ENCODE data around the gene NUDT7. TPM values are rescaled to one million over a fixed set of nuclear protein-coding genes. Genes with fewer than 3 reads are reported as not detected.

Gene NUDT7
- total RNA-seq, 2 donors from 2014 or later: 6.1 to 10.9 TPM

GRCh38 chr16:77758046-77758445 lies 35.7 kb downstream of the NUDT7 start:
- H3K4me1 ChIP-seq (ENCODE audit: control insufficient read depth, insufficient read depth, low read length): no peaks in the 10 kb centered on the region
- peaks cover 1% of the 10 kb centered on the region for H3K27me3 Mint-ChIP-seq (ENCODE audit: insufficient read depth)
- no peaks in the 10 kb centered on the region for H3K36me3 Mint-ChIP-seq (ENCODE audit: low read depth)
- H3K9me3 ChIP-seq (ENCODE audit: control insufficient read depth, low read length): no peaks in the 10 kb centered on the region
- H3K27me3 ChIP-seq (ENCODE audit: control insufficient read depth, insufficient read depth, low read length, poor library complexity, severe bottlenecking): no peaks in the 10 kb centered on the region
- H3K27ac Mint-ChIP-seq: no peak overlapping the region
- H3K9me3 Mint-ChIP-seq: no peaks in the 10 kb centered on the region
- H3K4me1 Mint-ChIP-seq: peaks cover 2% of the 10 kb centered on the region
- no peak overlapping the region for H3K4me3 Mint-ChIP-seq
- H3K27ac ChIP-seq (ENCODE audit: low read depth, low read length): no peak overlapping the region
- H3K9ac ChIP-seq (ENCODE audit: extremely low read depth, low read length, poor library complexity, severe bottlenecking): no peak overlapping the region
- no peaks in the 10 kb centered on the region for H3K36me3 ChIP-seq (ENCODE audit: control insufficient read depth, insufficient read depth, low read length)
- H3K4me3 ChIP-seq (ENCODE audit: low read length): no peak overlapping the region
- 93 to 97% methylated on average over 4 to 5 of the region's 5 CpGs for WGBS, 2 experiments (ENCODE audit: insufficient coverage in 1 of 2, insufficient read length in 1 of 2)
- no peak for TF ChIP-seq CTCF (conservative IDR thresholded peaks at IDR 0.05)
- DNase-seq: no peak

GRCh38 chr16:77758508-77758907 lies 36.2 kb downstream of the NUDT7 start:
- no peak overlapping the region for H3K27ac ChIP-seq (ENCODE audit: low read depth, low read length)
- H3K27me3 ChIP-seq (ENCODE audit: control insufficient read depth, insufficient read depth, low read length, poor library complexity, severe bottlenecking): no peaks in the 10 kb centered on the region
- H3K36me3 ChIP-seq (ENCODE audit: control insufficient read depth, insufficient read depth, low read length): no peaks in the 10 kb centered on the region
- no peak for DNase-seq
- H3K9ac ChIP-seq (ENCODE audit: extremely low read depth, low read length, poor library complexity, severe bottlenecking): no peak overlapping the region
- H3K9me3 ChIP-seq (ENCODE audit: control insufficient read depth, low read length): no peaks in the 10 kb centered on the region
- Mint-ChIP-seq H3K9me3 (no peaks in the 10 kb centered on the region), H3K36me3 (ENCODE audit: low read depth) (no peaks in the 10 kb centered on the region), H3K27me3 (ENCODE audit: insufficient read depth) (peaks cover 1% of the 10 kb centered on the region), H3K4me3 (no peak overlapping the region), H3K27ac (no peak overlapping the region), H3K4me1 (peaks cover 2% of the 10 kb centered on the region)
- no peak overlapping the region for H3K4me3 ChIP-seq (ENCODE audit: low read length)
- WGBS, 2 experiments (ENCODE audit: insufficient coverage in 1 of 2, insufficient read length in 1 of 2): 89 to 96% methylated on average over 2 of the region's 2 CpGs
- no peak for TF ChIP-seq CTCF (conservative IDR thresholded peaks at IDR 0.05)
- no peaks in the 10 kb centered on the region for H3K4me1 ChIP-seq (ENCODE audit: control insufficient read depth, insufficient read depth, low read length)

- H3K4me3 ChIP-seq (ENCODE audit: low read length): no peak overlapping the region
- no peaks in the 10 kb centered on the region for H3K27me3 ChIP-seq (ENCODE audit: control insufficient read depth, insufficient read depth, low read length, poor library complexity, severe bottlenecking)
- no CpG with 5 or more reads among the region's 1 CpG for WGBS, 2 experiments (ENCODE audit: insufficient coverage in 1 of 2, insufficient read length in 1 of 2)
- no peak overlapping the region for H3K4me3 Mint-ChIP-seq
- H3K36me3 Mint-ChIP-seq (ENCODE audit: low read depth): no peaks in the 10 kb centered on the region
- H3K9me3 Mint-ChIP-seq: no peaks in the 10 kb centered on the region
- H3K36me3 ChIP-seq (ENCODE audit: control insufficient read depth, insufficient read depth, low read length): no peaks in the 10 kb centered on the region
- H3K9me3 ChIP-seq (ENCODE audit: control insufficient read depth, low read length): no peaks in the 10 kb centered on the region
- no peak overlapping the region for H3K27ac Mint-ChIP-seq
- no peaks in the 10 kb centered on the region for H3K4me1 ChIP-seq (ENCODE audit: control insufficient read depth, insufficient read depth, low read length)
- peaks cover 2% of the 10 kb centered on the region for H3K4me1 Mint-ChIP-seq
- TF ChIP-seq CTCF (conservative IDR thresholded peaks at IDR 0.05): no peak
- no peak for DNase-seq
- H3K27ac ChIP-seq (ENCODE audit: low read depth, low read length): no peak overlapping the region
- H3K9ac ChIP-seq (ENCODE audit: extremely low read depth, low read length, poor library complexity, severe bottlenecking): no peak overlapping the region
- H3K27me3 Mint-ChIP-seq (ENCODE audit: insufficient read depth): no peaks in the 10 kb centered on the region
Observed at GRCh38 chr16:77759201-77759600, 36.9 kb downstream of the NUDT7 start.
